Measurements from ENCODE around the gene BAZ1A. TPM values are rescaled to one million over a fixed set of nuclear protein-coding genes. Genes with fewer than 3 reads are reported as not detected.
A peak's percentile ranks its signal among the peaks of the same experiment; 100 is the strongest.

Gene BAZ1A
- total and polyA plus RNA-seq, 7 donors: 7.5 to 28.3 (median 15.4) TPM

GRCh38 chr14:34723867-34724266, 151.3 kb downstream of the BAZ1A start:
- no peak overlapping the region for H3K27ac ChIP-seq
- H3K4me1 ChIP-seq: no peaks in the 10 kb centered on the region
- H3K36me3 ChIP-seq (ENCODE audit: insufficient read depth in 1 of 2, low read depth in 1 of 2): no peaks in the 10 kb centered on the region
- no peak overlapping the region for H3K4me3 ChIP-seq
- no peaks in the 10 kb centered on the region for H3K27me3 ChIP-seq (ENCODE audit: insufficient read depth in 3 of 3, low read length in 2 of 3)
- DNase-seq (no peak), ATAC-seq (no peak)
- WGBS, 3 donors: 90 to 94% (median 90%) methylated on average over 3 of the region's 3 CpGs
- intact Hi-C loops (cut with DNase I): loop anchor here (1.0 kb wide), 1 partner anchor 52 kb away; no protein-coding TSS in a partner anchor
- TF ChIP-seq CTCF (IDR thresholded peaks at IDR 0.05): no peak
- H3K9me3 ChIP-seq: no peaks in the 10 kb centered on the region

- DNase-seq: no peak
- peak; percentile 62 to 90 (median 74) for ATAC-seq
- Histone ChIP-seq H3K27me3 (ENCODE audit: insufficient read depth in 3 of 3, low read length in 2 of 3) (no peaks in the 10 kb centered on the region), H3K36me3 (ENCODE audit: insufficient read depth in 1 of 2, low read depth in 1 of 2) (no peaks in the 10 kb centered on the region), H3K4me3 (no peak overlapping the region), H3K9me3 (no peaks in the 10 kb centered on the region), H3K4me1 (no peaks in the 10 kb centered on the region), H3K27ac (no peak overlapping the region)
- intact Hi-C loops (cut with DNase I): loop anchor here (1.0 kb wide), 1 partner anchor 51 kb away; no protein-coding TSS in a partner anchor
- peak; percentile 84 for TF ChIP-seq CTCF (IDR thresholded peaks at IDR 0.05)
- 7 to 10% (median 8%) methylated on average over 10 of the region's 10 CpGs for WGBS, 3 donors
Observed at GRCh38 chr14:34722723-34723545, 152.2 kb downstream of the BAZ1A start.

GRCh38 chr14:34721129-34721528, 154.0 kb downstream of the BAZ1A start:
- TF ChIP-seq CTCF (IDR thresholded peaks at IDR 0.05): no peak
- H3K27ac ChIP-seq: no peak overlapping the region
- DNase-seq (no peak), ATAC-seq (no peak)
- no peaks in the 10 kb centered on the region for H3K27me3 ChIP-seq (ENCODE audit: insufficient read depth in 3 of 3, low read length in 2 of 3)
- no peaks in the 10 kb centered on the region for H3K4me1 ChIP-seq
- WGBS, 3 donors: 77 to 81% (median 80%) methylated on average over 2 of the region's 2 CpGs
- no peak overlapping the region for H3K4me3 ChIP-seq
- no peaks in the 10 kb centered on the region for H3K9me3 ChIP-seq
- intact Hi-C loops (cut with DNase I): no loop called here
- H3K36me3 ChIP-seq (ENCODE audit: insufficient read depth in 1 of 2, low read depth in 1 of 2): no peaks in the 10 kb centered on the region

GRCh38 chr14:34718750-34719304, 156.3 kb downstream of the BAZ1A start:
- Histone ChIP-seq H3K4me1 (no peaks in the 10 kb centered on the region), H3K27me3 (ENCODE audit: insufficient read depth in 3 of 3, low read length in 2 of 3) (no peaks in the 10 kb centered on the region), H3K9me3 (no peaks in the 10 kb centered on the region), H3K27ac (no peak overlapping the region), H3K36me3 (ENCODE audit: insufficient read depth in 1 of 2, low read depth in 1 of 2) (no peaks in the 10 kb centered on the region), H3K4me3 (no peak overlapping the region)
- DNase-seq: no peak
- intact Hi-C loops (cut with DNase I): no loop called here
- TF ChIP-seq CTCF (IDR thresholded peaks at IDR 0.05): no peak
- no peak for ATAC-seq
- 45 to 82% (median 66%) methylated on average over 4 of the region's 4 CpGs for WGBS, 3 donors
